A549 (cell line): ENCODE data around the gene RAB10. TPM values are rescaled to one million over a fixed set of nuclear protein-coding genes. Genes with fewer than 3 reads are reported as not detected.
A peak's percentile ranks its signal among the peaks of the same experiment; 100 is the strongest.

Experiments used
- ATAC-seq, 2 experiments: fragments of 200-7000 bp in 1 of 2; fragments of >200 bp in 1 of 2; cut with Nextera tagmentation in 1 of 2; cut with Tn5 transposase in 1 of 2; 3 replicates each; pipeline versions ENCODE4 v1.8.0 to v1.9.1; 2018 to 2020; ENCODE audit warnings: mild to moderate bottlenecking in 1 of 2, moderate library complexity in 1 of 2
- CTCF ChIA-PET: fragments of 300-600 bp; sonication (Branson Sonifier 250); formaldehyde crosslinking; extraction: SDS; loops from one replicate; lab custom pipeline; 2021; ENCODE audit warnings: antibody characterized with exemption, inconsistent platforms; lab: Yijun Ruan, JAX
- POLR2A ChIA-PET: fragments of 350-600 bp; formaldehyde crosslinking; extraction: SDS; loops from one replicate; lab custom pipeline; 2021; ENCODE audit warnings: antibody characterized with exemption, inconsistent platforms; lab: Yijun Ruan, JAX
- DNase-seq, 2 experiments: peaks; one replicate each; pipeline versions ENCODE4 v3.0.0 to v3.0.0-alpha.2; 2011 to 2016; ENCODE audit warnings: low read depth in 1 of 2, low spot score in 1 of 2
- FAIRE-seq: peaks from 2 replicates; lab custom pipeline; 2011; peaks lifted over from hg19 to GRCh38; lab: Jason Lieb, UNC
- H3K27ac ChIP-seq, 2 experiments: fragments of >200 bp; sonication (Bioruptor Twin); formaldehyde crosslinking; 3 replicates each; pipeline ENCODE4 v1.5.1; 2016 to 2017
- H3K4me1 ChIP-seq: fragments of >200 bp; sonication (Bioruptor Twin); formaldehyde crosslinking; 3 replicates; pipeline ENCODE4 v1.6.1; 2016
- H3K4me2 ChIP-seq: fragments of >200 bp; sonication (Bioruptor Twin); formaldehyde crosslinking; 3 replicates; pipeline ENCODE4 v1.6.1; 2016
- H3K4me3 ChIP-seq: fragments of >200 bp; sonication (Bioruptor Twin); formaldehyde crosslinking; 3 replicates; pipeline ENCODE4 v1.5.1; 2016
- H3K9me3 ChIP-seq: fragments of >200 bp; sonication (Bioruptor Twin); formaldehyde crosslinking; 3 replicates; pipeline ENCODE4 v1.6.1; 2016
- CBX2 ChIP-seq: fragments of 200-600 bp; sonication (generic); IDR thresholded peaks from 2 replicates; pipeline ENCODE4 v1.6.1; 2016; ENCODE audit warnings: low read depth, mild to moderate bottlenecking, borderline replicate concordance
- CBX8 ChIP-seq: fragments of 200-600 bp; sonication (generic); IDR thresholded peaks from 2 replicates; pipeline ENCODE4 v1.6.1; 2016
- CEBPB ChIP-seq, 2 experiments: fragments of >200 bp in 1 of 2; sonication (Bioruptor Twin) in 1 of 2; formaldehyde crosslinking in 1 of 2; IDR thresholded peaks; 2 replicates each; pipeline ENCODE4 v1.6.1; 2012 to 2016
- CHD4 ChIP-seq: fragments of 200-600 bp; sonication (generic); IDR thresholded peaks from 2 replicates; pipeline ENCODE4 v1.6.1; 2016; ENCODE audit warnings: antibody characterized with exemption, mild to moderate bottlenecking, borderline replicate concordance
- ELK1 ChIP-seq: fragments of 150-350 bp; IDR thresholded peaks from 2 replicates; pipeline ENCODE4 v1.6.1; 2014; ENCODE audit warnings: low read depth, mild to moderate bottlenecking, low read length
- FOSB ChIP-seq: fragments of 250-450 bp; sonication (Bioruptor Pico); IDR thresholded peaks from 2 replicates; pipeline ENCODE4 v1.5.0; 2020; ENCODE audit warnings: mild to moderate bottlenecking, moderate library complexity
- FOSL2 ChIP-seq, 2 experiments: fragments of 450-650 bp in 1 of 2; fragments of >200 bp in 1 of 2; sonication (Bioruptor Twin) in 1 of 2; formaldehyde crosslinking; IDR thresholded peaks; 2 replicates each; pipeline versions ENCODE4 v1.5.0 to v1.6.1; 2016 to 2020; ENCODE audit warnings: mild to moderate bottlenecking in 1 of 2, moderate library complexity in 1 of 2
- GATA3 ChIP-seq: IDR thresholded peaks from 2 replicates; pipeline ENCODE4 v1.6.1; 2012; ENCODE audit warnings: borderline replicate concordance
- HEYL ChIP-seq: fragments of 250-450 bp; sonication (Bioruptor Pico); IDR thresholded peaks from 2 replicates; pipeline ENCODE4 v1.8.0; 2021; ENCODE audit warnings: mild to moderate bottlenecking, moderate library complexity
- HMGXB4 ChIP-seq: fragments of 250-450 bp; sonication (Bioruptor Pico); IDR thresholded peaks from 2 replicates; pipeline ENCODE4 v1.5.0; 2021; ENCODE audit warnings: mild to moderate bottlenecking, moderate library complexity, borderline replicate concordance
- HOXA7 ChIP-seq: fragments of 250-450 bp; sonication (Bioruptor Pico); IDR thresholded peaks from 2 replicates; pipeline ENCODE4 v1.5.0; 2020; ENCODE audit warnings: mild to moderate bottlenecking, moderate library complexity
- HOXB5 ChIP-seq: fragments of 250-450 bp; sonication (Bioruptor Pico); IDR thresholded peaks from 2 replicates; pipeline ENCODE4 v1.5.0; 2020; ENCODE audit warnings: mild to moderate bottlenecking, moderate library complexity
- JUN ChIP-seq, 2 experiments: fragments of >200 bp; sonication (Bioruptor Twin); formaldehyde crosslinking; IDR thresholded peaks; 2 replicates in 1 of 2; 3 replicates in 1 of 2; pipeline ENCODE4 v1.6.1; 2016 to 2017
- KDM5A ChIP-seq: fragments of 200-600 bp; sonication (generic); IDR thresholded peaks from 2 replicates; pipeline ENCODE4 v1.6.1; 2016; ENCODE audit warnings: antibody characterized with exemption, mild to moderate bottlenecking
- MAFK ChIP-seq: fragments of 450-650 bp; IDR thresholded peaks from 2 replicates; pipeline ENCODE4 v1.6.1; 2014; ENCODE audit not compliant: partially characterized antibody
- MYC ChIP-seq: IDR thresholded peaks from 2 replicates; pipeline ENCODE4 v1.6.1; 2012; ENCODE audit warnings: mild to moderate bottlenecking, inconsistent platforms, low read length, improper control_type of control experiment, borderline replicate concordance
- PHF8 ChIP-seq: fragments of 200-600 bp; sonication (generic); IDR thresholded peaks from 2 replicates; pipeline ENCODE4 v1.6.1; 2016; ENCODE audit warnings: low read depth, mild to moderate bottlenecking, antibody characterized with exemption, moderate library complexity, borderline replicate concordance
- POLR2AphosphoS2 ChIP-seq: conservative IDR thresholded peaks from 2 replicates; pipeline ENCODE4 v1.6.1; 2012; ENCODE audit warnings: low read length, improper control_type of control experiment, inconsistent platforms
- RARB ChIP-seq: fragments of 250-450 bp; sonication (Bioruptor Pico); IDR thresholded peaks from 2 replicates; pipeline ENCODE4 v1.8.0; 2021; ENCODE audit warnings: mild to moderate bottlenecking, moderate library complexity
- SMC3 ChIP-seq: fragments of >200 bp; sonication (Bioruptor Twin); formaldehyde crosslinking; IDR thresholded peaks from 3 replicates; pipeline ENCODE4 v1.6.1; 2018; ENCODE audit warnings: inconsistent platforms
- TFCP2L1 ChIP-seq: fragments of 250-450 bp; sonication (Bioruptor Pico); IDR thresholded peaks from 2 replicates; pipeline ENCODE4 v1.5.0; 2021; ENCODE audit warnings: mild to moderate bottlenecking
- TP53 ChIP-seq: fragments of 250-450 bp; sonication (Bioruptor Pico); IDR thresholded peaks from 2 replicates; pipeline ENCODE4 v1.5.0; 2021; ENCODE audit warnings: mild to moderate bottlenecking, moderate library complexity
- WGBS: methylation state at CpG from one replicate; pipeline ENCODE4 v1.1.6; 2017; ENCODE audit errors: missing lambda C conversion rate; 5-methylcytosine and 5-hydroxymethylcytosine counted together
- polyA plus RNA-seq, 4 experiments: library from polyadenylated mRNA; depleted of rRNA in 3 of 4; stranded (reverse); fragments of >200 nt; fragmentation: RNase III in 1 of 4; extraction: RNeasy Plus Mini Kit Qiagen cat#74134 plus additional on column Dnase treatment in 1 of 4; gene quantifications; 2 replicates in 3 of 4; 3 replicates in 1 of 4; pipeline ENCODE4 v1.2.3, GENCODE V29; 2011 to 2017

Gene RAB10
- polyA plus RNA-seq, 2 of the 4 experiments (the other 2 are of a cell fraction) = 272 to 692 TPM

GRCh38 chr2:26136451-26136850 is 102.6 kb downstream of the RAB10 start:
- TF ChIP-seq HMGXB4 (CRISPR knock-in tag) (0 out of 2 replicates have a peak, but pooled peaks have one; percentile 25), CHD4 (no peak), HOXB5 (no peak)
- TF ChIP-seq, all 56 proteins: peak for 1
- H3K4me2 ChIP-seq = no peak overlapping the region
- H3K27ac ChIP-seq = no peak overlapping the region
- FAIRE-seq (peak; percentile 18), ATAC-seq (no peak), DNase-seq (no peak)
- ChIA-PET CTCF (interaction anchor here (0.6 to 2.5 kb wide), 8 partner anchors 8 to 185 kb away, joined by 3 to 10 read pairs (median 3); no protein-coding TSS in a partner anchor), POLR2A (no interaction called here)
- WGBS = 80% methylated on average over 3 of the region's 3 CpGs
- no peaks in the 10 kb centered on the region for H3K9me3 ChIP-seq
- H3K4me3 ChIP-seq = no peak overlapping the region
- 0 out of 3 replicates have a peak, but pooled peaks cover 4% of the 10 kb centered on the region for H3K4me1 ChIP-seq

DNA sequence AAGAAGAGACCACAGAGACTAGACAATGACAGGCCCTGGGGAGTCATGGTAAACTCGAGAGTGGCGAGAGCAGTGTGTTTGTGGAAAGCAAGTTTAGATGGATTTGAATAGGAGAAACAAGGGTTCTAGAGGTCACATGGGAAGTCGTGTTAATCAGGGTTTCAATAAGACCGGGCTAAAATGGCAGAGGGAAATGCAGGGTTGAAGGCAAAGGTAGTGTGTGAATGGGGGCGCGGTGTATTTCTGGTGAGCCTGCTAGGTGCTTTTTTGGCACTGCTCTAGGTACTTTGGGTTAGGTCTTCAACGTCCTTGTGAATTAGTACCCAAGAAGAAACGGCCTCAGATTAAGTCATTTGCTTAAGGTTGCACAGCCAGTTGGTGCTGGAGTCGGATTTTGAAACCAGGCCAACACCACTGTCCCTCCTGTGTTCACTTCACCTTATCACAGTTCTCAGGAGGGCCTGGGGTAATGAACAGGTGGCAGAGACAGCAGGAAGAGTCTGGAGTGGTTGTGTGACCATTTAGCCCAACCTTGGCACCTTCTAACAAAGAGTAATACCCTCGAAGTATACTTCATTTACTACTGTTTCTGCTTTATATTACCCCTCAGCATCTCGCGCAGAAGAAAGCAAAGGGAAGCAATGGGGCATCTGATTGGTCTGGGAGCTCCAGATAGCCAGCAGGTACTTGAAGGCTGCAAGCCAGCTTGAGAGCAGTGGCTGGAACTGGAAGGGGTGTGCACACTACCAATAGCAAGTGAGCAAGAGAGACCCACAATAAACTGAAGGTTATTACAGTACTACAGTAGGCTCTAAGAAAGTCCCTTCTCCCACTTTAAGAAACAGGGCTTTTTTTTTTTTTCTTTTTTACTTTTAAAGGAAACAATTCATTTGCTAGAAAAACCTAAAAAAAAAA is 105.6 kb downstream of the RAB10 start:
- Histone ChIP-seq H3K4me3 (no peak overlapping the region), H3K4me2 (no peak overlapping the region), H3K9me3 (no peaks in the 10 kb centered on the region), H3K27ac (no peak overlapping the region; a peak in 1 of 6 replicates), H3K4me1 (peaks cover 14% of the 10 kb centered on the region)
- ChIA-PET POLR2A (interaction anchor here (0.6 to 0.9 kb wide), 3 partner anchors 42 to 145 kb away, joined by 4 to 13 read pairs (median 5); no protein-coding TSS in a partner anchor), CTCF (interaction anchor here (0.9 to 13.5 kb wide), 7 partner anchors 52 to 287 kb away, joined by 3 to 280 read pairs (median 6); partner anchors contain the start of gene KIF3C)
- ATAC-seq (peak; percentile 28 to 42), FAIRE-seq (no peak), DNase-seq (peak in 1 of 2 experiments; percentile 44)
- 78% methylated on average over 12 of the region's 12 CpGs for WGBS
- TF ChIP-seq TP53 (peak; percentile 84), ELK1 (no peak), CEBPB (IDR thresholded peaks at IDR 0.05) (no peak), HEYL (CRISPR knock-in tag) (no peak), TFCP2L1 (CRISPR knock-in tag) (peak; percentile 57; the same call in 1 of the 2 replicates), GATA3 (0 out of 2 replicates have a peak, but pooled peaks have one; percentile 27), MAFK (no peak), CBX2 (no peak), HOXA7 (CRISPR knock-in tag) (peak; percentile 91), MYC (no peak), CBX8 (no peak), JUN (IDR thresholded peaks at IDR 0.05) (0 out of 5 replicates have a peak, but pooled peaks of 1 of the 2 experiments have one; percentile 24), POLR2AphosphoS2 (peak; percentile 82), FOSB (peak; percentile 89), HOXB5 (no peak), SMC3 (no peak), PHF8 (no peak), RARB (CRISPR knock-in tag) (peak; percentile 85), FOSL2 (IDR thresholded peaks at IDR 0.05) (no peak), FOSL2 (CRISPR knock-in tag; IDR thresholded peaks at IDR 0.05) (0 out of 2 replicates have a peak, but pooled peaks have one; percentile 4), HMGXB4 (CRISPR knock-in tag) (0 out of 2 replicates have a peak, but pooled peaks have one; percentile 78), CHD4 (no peak), KDM5A (no peak)
